Neural crest cell (in vitro differentiated cells): ENCODE measurements around the gene CD63. TPM values are rescaled to one million over a fixed set of nuclear protein-coding genes. Genes with fewer than 3 reads are reported as not detected.

Experiments used
- DNase-seq: peaks from one replicate; pipeline ENCODE4 v3.0.0; 2021; ENCODE audit warnings: low read depth, mixed read lengths, low spot score
- H3K27ac Mint-ChIP-seq: one replicate; pipeline ENCODE4 v1.8.0; 2021; ENCODE audit warnings: mild to moderate bottlenecking, mixed read lengths; ENCODE audit not compliant: unreplicated experiment
- H3K27me3 Mint-ChIP-seq: 2 replicates; pipeline ENCODE4 v1.8.0; 2021; ENCODE audit warnings: low read depth, mild to moderate bottlenecking, mixed read lengths
- H3K36me3 Mint-ChIP-seq: 2 replicates; pipeline ENCODE4 v1.8.0; 2021; ENCODE audit warnings: low read depth, mild to moderate bottlenecking, mixed read lengths
- H3K4me1 Mint-ChIP-seq: 2 replicates; pipeline ENCODE4 v1.8.0; 2021; ENCODE audit warnings: mixed read lengths
- H3K4me3 Mint-ChIP-seq: one replicate; pipeline ENCODE4 v1.8.0; 2021; ENCODE audit warnings: mild to moderate bottlenecking, mixed read lengths
- H3K9me3 Mint-ChIP-seq: 2 replicates; pipeline ENCODE4 v1.8.0; 2021; ENCODE audit warnings: mixed read lengths
- total RNA-seq: library from RNA; stranded (reverse); gene quantifications from 2 replicates; pipeline ENCODE4 v1.2.1, GENCODE V29; 2021
- TF ChIP-seq, protein P1 (sequence below): fragments of 200-600 bp; sonication (generic); conservative IDR thresholded peaks from 2 replicates; pipeline ENCODE4 v1.5.0; 2021; ENCODE audit warnings: antibody characterized with exemption, mild to moderate bottlenecking

Gene CD63
- total RNA-seq, 1 donor from 2014 or later, result 560 TPM

- Mint-ChIP-seq H3K4me3 (no peak overlapping the region), H3K36me3 (peaks cover 4% of the 10 kb centered on the region), H3K27me3 (peaks cover 5% of the 10 kb centered on the region), H3K9me3 (no peaks in the 10 kb centered on the region), H3K27ac (no peak overlapping the region), H3K4me1 (peaks cover 17% of the 10 kb centered on the region)
- DNase-seq, result no peak
- TF ChIP-seq, protein P1, sequence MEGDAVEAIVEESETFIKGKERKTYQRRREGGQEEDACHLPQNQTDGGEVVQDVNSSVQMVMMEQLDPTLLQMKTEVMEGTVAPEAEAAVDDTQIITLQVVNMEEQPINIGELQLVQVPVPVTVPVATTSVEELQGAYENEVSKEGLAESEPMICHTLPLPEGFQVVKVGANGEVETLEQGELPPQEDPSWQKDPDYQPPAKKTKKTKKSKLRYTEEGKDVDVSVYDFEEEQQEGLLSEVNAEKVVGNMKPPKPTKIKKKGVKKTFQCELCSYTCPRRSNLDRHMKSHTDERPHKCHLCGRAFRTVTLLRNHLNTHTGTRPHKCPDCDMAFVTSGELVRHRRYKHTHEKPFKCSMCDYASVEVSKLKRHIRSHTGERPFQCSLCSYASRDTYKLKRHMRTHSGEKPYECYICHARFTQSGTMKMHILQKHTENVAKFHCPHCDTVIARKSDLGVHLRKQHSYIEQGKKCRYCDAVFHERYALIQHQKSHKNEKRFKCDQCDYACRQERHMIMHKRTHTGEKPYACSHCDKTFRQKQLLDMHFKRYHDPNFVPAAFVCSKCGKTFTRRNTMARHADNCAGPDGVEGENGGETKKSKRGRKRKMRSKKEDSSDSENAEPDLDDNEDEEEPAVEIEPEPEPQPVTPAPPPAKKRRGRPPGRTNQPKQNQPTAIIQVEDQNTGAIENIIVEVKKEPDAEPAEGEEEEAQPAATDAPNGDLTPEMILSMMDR, result no peak
Observed at GRCh38 chr12:55684761-55685370, 43.9 kb downstream of the CD63 start.

DNA sequence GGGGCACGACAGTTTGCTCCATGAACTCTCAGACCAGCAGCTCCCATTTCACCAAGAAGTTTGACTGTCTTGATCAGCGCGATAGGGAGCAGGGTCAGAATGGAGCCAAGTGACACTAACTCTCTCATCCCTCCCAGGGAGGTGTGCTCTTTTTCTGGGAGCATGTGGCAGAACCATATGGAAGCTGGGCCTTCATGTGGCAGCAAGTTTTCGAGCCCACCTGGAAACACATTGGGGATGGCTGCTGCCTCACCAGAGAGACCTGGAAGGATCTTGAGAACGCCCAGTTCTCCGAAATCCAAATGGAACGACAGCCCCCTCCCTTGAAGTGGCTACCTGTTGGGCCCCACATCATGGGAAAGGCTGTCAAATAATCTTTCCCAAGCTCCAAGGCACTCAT is 45.1 kb downstream of the CD63 start:
- H3K4me3 Mint-ChIP-seq, result no peak overlapping the region
- TF ChIP-seq, protein P1, result no peak
- DNase-seq, result no peak
- H3K4me1 Mint-ChIP-seq, result peaks cover 17% of the 10 kb centered on the region
- H3K27me3 Mint-ChIP-seq, result peaks cover 5% of the 10 kb centered on the region
- no peaks in the 10 kb centered on the region for H3K9me3 Mint-ChIP-seq
- no peak overlapping the region for H3K27ac Mint-ChIP-seq
- peaks cover 4% of the 10 kb centered on the region for H3K36me3 Mint-ChIP-seq

- Mint-ChIP-seq H3K9me3 (no peaks in the 10 kb centered on the region), H3K27ac (no peak overlapping the region), H3K36me3 (peaks cover 4% of the 10 kb centered on the region), H3K4me3 (no peak overlapping the region), H3K27me3 (peaks cover 5% of the 10 kb centered on the region), H3K4me1 (peaks cover 17% of the 10 kb centered on the region)
- TF ChIP-seq, protein P1, result no peak
- no peak for DNase-seq
Observed at GRCh38 chr12:55682087-55682796, 46.6 kb downstream of the CD63 start.

- TF ChIP-seq, protein P1, result peak; percentile 43
- DNase-seq, result peak; percentile 32
- no peak overlapping the region for H3K27ac Mint-ChIP-seq
- H3K4me3 Mint-ChIP-seq, result peak overlapping the region; percentile 69
- peaks cover 17% of the 10 kb centered on the region for H3K4me1 Mint-ChIP-seq
- H3K27me3 Mint-ChIP-seq, result peaks cover 5% of the 10 kb centered on the region
- no peaks in the 10 kb centered on the region for H3K9me3 Mint-ChIP-seq
- H3K36me3 Mint-ChIP-seq, result no peaks in the 10 kb centered on the region
Observed at GRCh38 chr12:55681142-55682077, 47.4 kb downstream of the CD63 start.

DNA sequence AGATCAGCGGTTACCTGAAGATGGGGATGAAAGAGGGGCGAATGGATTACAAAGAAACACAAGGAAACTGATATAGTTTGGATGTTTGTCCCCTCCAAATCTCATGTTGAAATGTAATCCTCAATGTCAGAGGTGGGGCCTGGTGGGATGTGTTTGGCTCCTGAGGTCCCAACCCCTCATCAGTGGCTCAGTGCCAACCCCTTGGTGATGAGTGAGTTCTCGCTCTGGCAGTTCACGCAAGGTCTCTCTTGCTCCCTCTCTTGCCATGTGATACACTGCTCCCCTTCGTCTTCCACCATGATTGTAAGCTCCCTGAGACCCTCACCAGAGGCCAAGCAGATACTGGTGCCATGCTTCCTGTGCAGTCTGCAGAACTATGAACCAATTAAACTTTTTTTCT is 49.1 kb downstream of the CD63 start:
- TF ChIP-seq, protein P1, result no peak
- H3K4me3 Mint-ChIP-seq, result no peak overlapping the region
- no peak overlapping the region for H3K27ac Mint-ChIP-seq
- H3K4me1 Mint-ChIP-seq, result peaks cover 17% of the 10 kb centered on the region
- no peaks in the 10 kb centered on the region for H3K36me3 Mint-ChIP-seq
- H3K27me3 Mint-ChIP-seq, result peaks cover 7% of the 10 kb centered on the region
- H3K9me3 Mint-ChIP-seq, result no peaks in the 10 kb centered on the region
- no peak for DNase-seq
